HUES48 (cell line): ENCODE measurements around the gene LRBA.

ENCODE experiments used
- H3K27ac ChIP-seq: one replicate; pipeline ENCODE4 v1.7.0; 2013; ENCODE audit warnings: low read depth, low read length, inconsistent platforms
- H3K27me3 ChIP-seq: 2 replicates; pipeline ENCODE4 v1.6.1; 2013; ENCODE audit warnings: mild to moderate bottlenecking, low read length; ENCODE audit not compliant: control insufficient read depth, insufficient read depth
- H3K36me3 ChIP-seq: 2 replicates; pipeline ENCODE4 v1.6.1; 2013; ENCODE audit warnings: low read length; ENCODE audit not compliant: control insufficient read depth, insufficient read depth
- H3K4me1 ChIP-seq: 2 replicates; pipeline ENCODE4 v1.6.1; 2013; ENCODE audit warnings: mild to moderate bottlenecking, low read length; ENCODE audit not compliant: control insufficient read depth, insufficient read depth
- H3K4me3 ChIP-seq: 2 replicates; pipeline ENCODE4 v1.5.1; 2013; ENCODE audit warnings: mild to moderate bottlenecking, low read depth, low read length
- H3K9ac ChIP-seq: 2 replicates; pipeline ENCODE4 v1.6.1; 2013; ENCODE audit warnings: mild to moderate bottlenecking, low read depth, low read length, moderate library complexity
- H3K9me3 ChIP-seq: 2 replicates; pipeline ENCODE4 v1.6.1; 2013; ENCODE audit warnings: low read length; ENCODE audit not compliant: control insufficient read depth, insufficient read depth

Gene LRBA

GRCh38 chr4:150911326-150911725, 103.8 kb downstream of the LRBA start:
- H3K9ac ChIP-seq: no peak overlapping the region
- no peaks in the 10 kb centered on the region for H3K27me3 ChIP-seq
- no peak overlapping the region for H3K27ac ChIP-seq
- H3K9me3 ChIP-seq: no peaks in the 10 kb centered on the region
- H3K36me3 ChIP-seq: peaks cover 75% of the 10 kb centered on the region
- H3K4me3 ChIP-seq: no peak overlapping the region
- H3K4me1 ChIP-seq: peaks cover 4% of the 10 kb centered on the region; the same call in 1 of the 2 replicates

GRCh38 chr4:150909116-150909515, 106.0 kb downstream of the LRBA start:
- Histone ChIP-seq H3K9ac (no peak overlapping the region), H3K4me3 (no peak overlapping the region), H3K27me3 (no peaks in the 10 kb centered on the region), H3K4me1 (peaks cover 4% of the 10 kb centered on the region; the same call in 1 of the 2 replicates), H3K27ac (no peak overlapping the region), H3K36me3 (peaks cover 70% of the 10 kb centered on the region), H3K9me3 (no peaks in the 10 kb centered on the region)

- Histone ChIP-seq H3K36me3 (peaks cover 64% of the 10 kb centered on the region), H3K4me3 (no peak overlapping the region), H3K9ac (no peak overlapping the region), H3K4me1 (peaks cover 4% of the 10 kb centered on the region; the same call in 1 of the 2 replicates), H3K27ac (no peak overlapping the region), H3K9me3 (no peaks in the 10 kb centered on the region), H3K27me3 (no peaks in the 10 kb centered on the region)
Observed at GRCh38 chr4:150906987-150907633, 108.0 kb downstream of the LRBA start.

GRCh38 chr4:150904671-150905070, 110.4 kb downstream of the LRBA start:
- Histone ChIP-seq H3K4me3 (no peak overlapping the region), H3K4me1 (peaks cover 4% of the 10 kb centered on the region; the same call in 1 of the 2 replicates), H3K9me3 (no peaks in the 10 kb centered on the region), H3K36me3 (peaks cover 61% of the 10 kb centered on the region), H3K27ac (no peak overlapping the region), H3K27me3 (no peaks in the 10 kb centered on the region), H3K9ac (no peak overlapping the region)

- Histone ChIP-seq H3K27me3 (no peaks in the 10 kb centered on the region), H3K4me3 (no peak overlapping the region), H3K9me3 (no peaks in the 10 kb centered on the region), H3K27ac (no peak overlapping the region), H3K4me1 (peaks cover 4% of the 10 kb centered on the region; the same call in 1 of the 2 replicates), H3K9ac (no peak overlapping the region), H3K36me3 (peaks cover 64% of the 10 kb centered on the region)
Observed at GRCh38 chr4:150903603-150904002, 111.5 kb downstream of the LRBA start.

GRCh38 chr4:150896497-150896896, 118.6 kb downstream of the LRBA start:
- Histone ChIP-seq H3K9me3 (no peaks in the 10 kb centered on the region), H3K9ac (no peak overlapping the region), H3K27me3 (no peaks in the 10 kb centered on the region), H3K4me3 (no peak overlapping the region), H3K36me3 (peaks cover 54% of the 10 kb centered on the region), H3K27ac (no peak overlapping the region), H3K4me1 (no peaks in the 10 kb centered on the region)

GRCh38 chr4:150890246-150890645, 124.8 kb downstream of the LRBA start:
- Histone ChIP-seq H3K9ac (no peak overlapping the region), H3K9me3 (no peaks in the 10 kb centered on the region), H3K4me1 (no peaks in the 10 kb centered on the region), H3K27ac (no peak overlapping the region), H3K36me3 (peaks cover 14% of the 10 kb centered on the region; the same call in 1 of the 2 replicates), H3K27me3 (no peaks in the 10 kb centered on the region), H3K4me3 (no peak overlapping the region)

- Histone ChIP-seq H3K27me3 (no peaks in the 10 kb centered on the region), H3K36me3 (peaks cover 14% of the 10 kb centered on the region; the same call in 1 of the 2 replicates), H3K4me1 (no peaks in the 10 kb centered on the region), H3K9me3 (no peaks in the 10 kb centered on the region), H3K4me3 (no peak overlapping the region), H3K27ac (no peak overlapping the region), H3K9ac (no peak overlapping the region)
Observed at GRCh38 chr4:150889306-150889705, 125.8 kb downstream of the LRBA start.

GRCh38 chr4:150888625-150889024, 126.5 kb downstream of the LRBA start:
- peaks cover 14% of the 10 kb centered on the region; the same call in 1 of the 2 replicates for H3K36me3 ChIP-seq
- H3K4me3 ChIP-seq: no peak overlapping the region
- H3K9me3 ChIP-seq: no peaks in the 10 kb centered on the region
- H3K4me1 ChIP-seq: no peaks in the 10 kb centered on the region
- no peaks in the 10 kb centered on the region for H3K27me3 ChIP-seq
- H3K27ac ChIP-seq: no peak overlapping the region
- H3K9ac ChIP-seq: no peak overlapping the region

- H3K4me3 ChIP-seq: no peak overlapping the region
- peaks cover 14% of the 10 kb centered on the region; the same call in 1 of the 2 replicates for H3K36me3 ChIP-seq
- no peak overlapping the region for H3K27ac ChIP-seq
- H3K4me1 ChIP-seq: no peaks in the 10 kb centered on the region
- H3K9me3 ChIP-seq: no peaks in the 10 kb centered on the region
- H3K27me3 ChIP-seq: no peaks in the 10 kb centered on the region
- H3K9ac ChIP-seq: no peak overlapping the region
Observed at GRCh38 chr4:150888217-150888616, 126.9 kb downstream of the LRBA start.

GRCh38 chr4:150886597-150886996, 128.5 kb downstream of the LRBA start:
- Histone ChIP-seq H3K9ac (no peak overlapping the region), H3K27ac (no peak overlapping the region), H3K9me3 (no peaks in the 10 kb centered on the region), H3K4me3 (no peak overlapping the region), H3K36me3 (0 out of 2 replicates have a peak, but pooled peaks cover 5% of the 10 kb centered on the region), H3K27me3 (no peaks in the 10 kb centered on the region), H3K4me1 (no peaks in the 10 kb centered on the region)
